GM19324 (cell line): ENCODE results near the gene FMO1.
A peak's percentile ranks its signal among the peaks of the same experiment; 100 is the strongest.
"Not testable (repeated sequence)": the region's sequence is repeated elsewhere in the genome, so short reads cannot be mapped to it uniquely, and the experiment has no call there.

ENCODE experiments used
- ATAC-seq: cut with Tn5 transposase; IDR thresholded peaks from one replicate; pipeline ENCODE4 v1.9.1; 2021; ENCODE audit warnings: mild to moderate bottlenecking, moderate library complexity; ENCODE audit not compliant: unreplicated experiment, low FRiP score

FMO1 gene

DNA sequence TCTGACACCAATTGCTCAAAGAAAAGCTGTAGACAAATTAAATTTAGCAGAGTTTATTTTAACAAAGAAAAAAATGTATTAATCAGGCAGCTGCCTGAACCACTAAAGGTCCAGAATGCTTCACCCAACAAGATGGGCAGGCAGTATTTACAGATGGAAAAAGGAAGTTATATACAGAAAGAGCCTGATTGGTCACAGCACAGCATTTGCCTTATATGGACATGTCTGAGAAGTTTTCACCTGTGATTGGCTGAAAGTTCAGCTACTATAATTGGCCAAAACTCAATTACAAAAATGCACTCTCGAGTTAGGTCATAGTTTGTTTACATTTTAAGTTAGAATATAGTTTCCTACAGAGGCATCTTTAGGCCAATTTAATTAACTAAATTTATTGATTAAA, 15.1 kb upstream of the FMO1 start:
- ATAC-seq = no peak

DNA sequence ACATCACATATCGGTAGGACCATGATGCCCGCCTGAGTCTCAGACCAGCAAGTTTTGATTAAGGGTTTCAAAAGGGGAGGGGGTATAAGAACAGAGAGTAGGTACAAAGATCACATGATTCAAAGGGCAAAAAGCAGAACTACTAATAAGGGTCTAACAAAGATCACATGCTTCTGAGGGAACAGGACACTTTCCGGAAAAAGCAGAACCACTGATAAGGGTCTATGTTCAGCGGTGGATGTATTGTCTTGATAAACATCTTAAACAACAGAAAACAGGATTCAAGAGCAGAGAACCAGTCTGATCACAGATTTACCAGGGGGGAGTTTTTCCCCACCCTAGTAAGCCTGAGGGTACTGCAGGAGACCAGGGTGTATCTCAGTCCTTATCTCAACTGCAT, 12.1 kb upstream of the FMO1 start:
- ATAC-seq = not testable (repeated sequence)

DNA sequence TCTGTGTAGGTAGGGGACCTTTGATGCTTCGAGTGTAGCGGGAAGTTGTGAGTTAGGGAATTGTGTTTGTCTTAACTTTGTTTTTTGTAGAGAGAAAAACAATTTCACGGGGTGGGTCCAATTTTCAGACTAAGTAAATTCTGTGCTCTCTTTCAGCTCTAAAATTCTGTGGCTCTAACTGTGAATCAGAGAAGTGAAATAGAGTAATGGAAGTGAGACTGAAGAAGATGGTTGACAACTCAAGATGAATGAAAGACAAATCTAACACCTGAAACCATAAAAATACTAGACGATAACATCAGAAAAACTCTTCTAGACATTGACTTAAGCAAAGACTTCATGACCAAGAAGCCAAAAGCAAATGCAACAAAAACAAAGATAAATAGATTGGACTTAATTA, 4.4 kb upstream of the FMO1 start:
- no peak for ATAC-seq

DNA sequence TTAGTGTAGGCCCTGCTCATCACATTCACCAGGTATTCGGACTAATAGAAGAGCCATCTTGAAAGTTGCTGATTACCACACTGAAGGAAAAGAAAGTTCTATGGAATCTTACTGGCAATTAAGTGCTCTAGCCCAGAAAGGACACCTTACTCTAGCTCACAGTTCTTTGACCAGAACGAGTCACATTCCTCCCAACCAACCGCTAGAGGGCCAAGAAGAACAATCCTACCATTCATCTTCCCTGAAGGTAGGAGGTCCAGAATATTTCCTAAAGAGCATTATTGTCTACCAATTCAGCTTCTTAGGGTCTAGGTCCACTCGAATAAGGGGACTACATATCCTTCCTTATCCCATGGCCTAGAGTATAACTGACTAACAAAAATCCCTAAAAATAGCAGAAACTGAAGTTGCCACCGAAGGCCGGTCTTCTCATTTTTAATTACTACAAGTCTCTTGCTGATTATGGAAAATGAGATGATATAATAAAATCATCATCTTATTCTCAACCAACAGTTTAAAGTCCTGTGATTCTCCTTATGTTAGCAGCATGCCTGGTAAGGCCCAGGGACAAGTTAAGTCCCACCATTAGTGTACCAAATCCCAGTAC, 2.7 kb upstream of the FMO1 start:
- ATAC-seq = peak; percentile 62

DNA sequence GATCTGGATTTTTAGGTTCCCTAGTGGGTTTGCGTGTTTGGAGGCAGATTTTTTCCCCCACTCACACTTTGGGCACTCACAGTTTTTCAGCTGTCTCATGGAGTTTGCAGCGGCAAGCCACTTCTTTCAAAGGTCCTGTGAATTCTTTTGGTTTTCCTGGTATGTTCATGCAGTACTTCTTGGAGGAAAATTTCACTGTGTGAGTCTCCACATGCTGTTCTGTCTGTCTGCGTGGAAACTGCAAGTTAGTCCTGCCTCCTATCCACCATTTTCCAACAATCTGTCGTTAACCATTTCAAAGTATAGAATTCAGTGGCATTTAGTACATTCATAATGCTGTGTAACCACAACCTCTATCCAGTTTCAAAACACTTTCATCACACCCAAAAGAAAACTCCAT, 793 bp upstream of the FMO1 start:
- ATAC-seq = no peak

DNA sequence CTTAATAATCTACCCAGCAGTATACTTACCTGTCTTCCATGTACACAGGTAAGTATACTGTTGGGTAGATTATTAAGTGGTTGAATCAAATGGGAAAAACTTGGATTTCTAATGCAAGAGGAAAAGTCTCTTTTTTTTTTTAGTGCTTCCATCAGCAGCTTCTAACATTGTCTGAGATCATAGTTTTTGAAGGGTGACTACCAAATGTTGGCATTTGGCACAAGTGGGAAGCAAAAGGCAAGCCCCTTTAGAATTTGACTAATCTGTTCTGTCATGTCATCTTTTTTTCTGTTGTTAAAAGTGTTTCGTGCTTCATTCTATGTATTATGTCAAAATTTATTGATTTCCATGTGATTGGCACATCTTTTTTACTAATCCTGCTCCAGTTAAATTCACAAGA, 547 bp downstream of the FMO1 start:
- ATAC-seq = no peak

DNA sequence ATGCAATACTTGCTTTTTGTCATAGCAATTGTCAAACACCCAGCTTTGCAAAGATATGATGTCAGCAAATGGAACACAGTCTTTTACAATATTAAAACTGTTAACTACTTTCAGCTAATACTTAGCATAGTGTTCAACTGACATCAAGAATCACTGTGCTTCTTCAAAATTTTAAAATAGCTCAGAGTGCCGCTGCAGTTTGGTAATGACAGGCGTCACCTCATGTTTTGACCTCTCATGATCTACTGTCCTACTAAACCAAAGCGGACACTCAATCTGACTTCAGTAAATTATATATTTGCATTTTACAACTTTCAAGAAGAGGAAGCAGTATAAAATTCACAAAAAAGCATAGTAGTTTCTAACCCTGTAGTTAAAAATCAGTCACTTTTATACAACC, 2.0 kb downstream of the FMO1 start:
- ATAC-seq = no peak

DNA sequence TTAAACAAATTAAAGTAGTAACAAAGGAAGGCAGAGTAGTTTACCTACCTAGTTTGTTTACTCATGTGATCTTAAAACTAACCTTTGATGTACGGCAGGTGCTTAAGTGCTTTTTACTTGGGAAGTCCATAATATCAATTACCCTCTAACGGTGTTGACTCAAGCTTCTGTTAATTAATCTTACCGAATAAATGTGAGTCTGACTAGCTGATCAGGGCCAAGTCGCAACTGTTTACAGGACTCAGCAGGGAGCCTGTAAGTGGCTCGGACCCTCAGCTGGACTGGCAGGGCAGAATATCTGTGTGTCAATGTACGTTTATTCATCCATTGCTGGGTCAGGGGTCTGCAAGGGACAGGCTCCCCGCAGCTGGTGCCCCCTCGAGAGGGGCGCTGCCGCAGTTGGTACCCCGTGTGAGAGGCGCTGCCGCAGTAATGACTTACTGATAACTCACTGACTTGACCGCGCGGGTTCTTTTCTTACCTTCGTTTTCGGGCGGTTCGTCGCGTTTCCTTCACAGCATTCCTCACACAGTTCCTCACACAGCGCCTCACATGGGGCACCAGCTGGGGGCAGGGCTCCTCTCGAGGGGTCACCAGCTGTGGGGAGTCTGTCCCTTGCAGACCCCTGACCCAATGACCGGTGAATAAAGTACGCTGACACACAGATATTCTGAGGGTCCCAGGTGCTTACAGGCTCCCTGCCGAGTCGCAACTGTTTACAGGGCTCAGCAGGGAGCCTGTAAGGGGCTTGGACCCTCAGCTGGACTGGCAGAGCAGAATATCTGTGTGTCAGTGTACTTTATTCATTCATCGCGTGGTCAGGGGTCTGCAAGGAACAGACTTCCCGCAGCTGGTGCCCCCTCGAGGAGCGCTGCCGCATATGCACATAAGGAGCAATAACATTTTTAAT, 3.0 kb downstream of the FMO1 start:
- ATAC-seq = peak; percentile 52

DNA sequence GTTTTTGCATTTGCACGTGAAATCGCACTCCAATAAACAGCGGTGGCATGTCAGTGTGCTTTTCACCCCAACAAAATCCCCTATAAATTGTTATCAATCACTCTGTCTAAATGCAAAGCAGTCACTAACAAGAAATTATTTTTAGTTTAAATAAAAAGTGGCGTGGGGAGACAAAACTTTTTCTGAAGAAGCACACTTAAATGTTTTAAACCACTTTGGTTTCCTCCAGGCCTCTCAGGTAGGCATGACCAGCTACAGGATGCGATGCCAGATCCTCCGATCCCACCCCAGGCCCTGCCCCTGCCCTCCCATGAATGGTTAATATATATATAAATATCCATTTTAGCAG, 3.6 kb downstream of the FMO1 start:
- ATAC-seq = no peak

DNA sequence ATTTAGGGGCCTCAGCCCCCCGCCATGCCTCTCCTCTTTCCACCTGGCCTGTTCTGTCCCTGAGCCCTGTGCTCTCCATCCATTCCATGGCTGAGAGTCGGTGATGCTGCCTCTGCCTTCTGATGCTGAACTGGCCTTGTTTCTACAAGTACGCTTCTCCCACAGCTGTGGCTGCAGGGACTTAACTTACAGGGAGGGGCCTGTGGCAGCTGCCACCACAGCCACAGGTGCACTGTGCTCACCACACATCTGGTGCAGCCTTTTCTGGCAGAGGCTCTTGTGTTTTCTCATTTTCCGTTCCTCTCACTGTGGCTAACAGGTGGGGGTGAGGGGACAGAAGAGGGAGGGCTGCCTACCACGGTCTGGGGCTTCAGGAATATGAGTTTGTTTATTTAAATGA, 4.2 kb downstream of the FMO1 start:
- ATAC-seq = peak; percentile 87

DNA sequence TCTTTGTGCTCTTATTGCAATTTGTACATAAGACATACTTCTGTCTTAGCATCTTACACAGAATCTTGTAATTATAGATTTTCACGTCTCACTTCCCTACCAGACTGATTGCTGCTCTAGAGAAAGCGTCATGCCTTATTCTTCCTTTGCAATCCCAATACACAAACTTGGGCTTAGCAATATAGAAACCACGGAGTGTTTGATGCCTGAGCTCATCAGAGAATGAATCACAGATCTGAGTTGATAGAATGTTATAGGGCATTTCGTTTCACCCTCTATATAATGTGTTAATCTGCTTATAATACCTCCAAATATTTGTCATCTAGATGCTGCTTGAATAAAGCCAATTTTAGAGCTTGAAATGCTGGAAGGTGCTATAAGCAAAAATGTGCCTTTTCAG, 6.6 kb downstream of the FMO1 start:
- ATAC-seq = no peak

DNA sequence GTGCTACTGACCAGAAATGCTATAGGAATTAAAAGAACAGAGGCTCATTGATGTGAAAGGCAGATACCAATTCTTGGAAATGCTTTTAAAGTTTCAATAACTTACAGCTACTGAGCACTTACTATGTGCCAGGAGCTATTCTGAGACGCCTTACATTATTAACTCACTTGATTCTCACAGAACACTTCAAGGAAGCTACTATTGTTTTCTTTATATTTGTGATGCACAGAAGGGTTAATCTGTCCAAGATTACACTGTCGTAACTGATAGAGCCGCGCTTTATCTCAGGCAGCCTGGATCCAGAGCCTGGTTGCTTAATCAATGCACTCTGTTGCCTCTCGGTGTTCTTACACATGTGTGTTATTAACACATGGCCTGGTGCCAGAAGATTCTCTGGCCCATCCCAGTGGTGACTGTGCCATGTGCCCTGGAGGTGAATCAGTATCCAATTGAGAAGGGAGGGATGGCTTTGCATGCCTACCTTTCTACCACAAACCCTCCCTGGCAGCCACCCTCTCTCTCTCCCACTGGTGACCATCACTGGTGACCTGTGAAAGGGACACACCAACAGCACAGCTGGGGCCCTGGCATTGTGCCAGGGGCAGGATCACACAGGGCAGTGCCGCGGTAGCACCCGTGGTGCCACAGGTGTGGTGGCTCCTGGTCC, 8.8 kb downstream of the FMO1 start:
- no peak for ATAC-seq

DNA sequence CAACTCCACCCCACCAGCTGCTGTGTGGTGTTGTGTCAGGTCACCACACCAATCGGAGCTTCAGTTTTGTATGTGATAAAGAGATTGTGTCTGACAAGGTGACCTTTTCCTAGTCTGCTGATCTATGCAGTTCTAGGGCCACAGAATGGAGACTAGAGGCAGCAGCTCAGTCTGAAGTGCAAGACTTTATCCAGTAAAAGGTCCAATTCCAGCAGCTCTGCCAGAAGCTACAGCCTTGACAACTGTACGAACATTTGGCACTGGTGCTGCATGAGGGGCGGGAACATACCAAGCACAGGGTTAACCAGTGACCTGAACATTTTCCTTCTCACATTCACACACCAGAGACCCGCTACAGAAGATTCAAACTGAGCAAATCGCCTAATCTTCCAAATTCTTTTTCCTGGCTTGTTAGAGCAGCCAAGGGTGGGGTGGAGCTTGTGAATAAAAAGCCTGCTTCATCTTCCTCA, 9.3 kb downstream of the FMO1 start:
- no peak for ATAC-seq

DNA sequence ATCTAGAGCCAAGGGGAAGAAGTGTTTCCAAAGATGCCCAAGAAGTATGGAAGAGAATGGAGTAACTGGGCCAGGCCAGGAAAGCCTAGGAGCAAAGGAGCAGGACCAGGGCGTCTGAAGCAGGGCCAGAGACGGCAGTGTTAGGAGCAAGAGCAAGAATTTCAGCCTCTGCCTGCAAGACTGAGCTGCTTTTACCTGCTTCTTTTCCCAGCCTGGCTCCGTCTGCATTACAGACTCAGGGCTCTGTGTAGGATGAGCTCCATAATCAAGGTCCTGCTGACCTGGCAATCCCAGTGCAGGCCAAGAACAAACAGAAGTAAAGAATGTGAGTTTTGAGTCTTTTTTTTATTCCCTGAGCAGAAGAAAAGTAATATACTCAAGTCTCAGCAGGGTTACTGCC, 10.1 kb downstream of the FMO1 start:
- no peak for ATAC-seq

DNA sequence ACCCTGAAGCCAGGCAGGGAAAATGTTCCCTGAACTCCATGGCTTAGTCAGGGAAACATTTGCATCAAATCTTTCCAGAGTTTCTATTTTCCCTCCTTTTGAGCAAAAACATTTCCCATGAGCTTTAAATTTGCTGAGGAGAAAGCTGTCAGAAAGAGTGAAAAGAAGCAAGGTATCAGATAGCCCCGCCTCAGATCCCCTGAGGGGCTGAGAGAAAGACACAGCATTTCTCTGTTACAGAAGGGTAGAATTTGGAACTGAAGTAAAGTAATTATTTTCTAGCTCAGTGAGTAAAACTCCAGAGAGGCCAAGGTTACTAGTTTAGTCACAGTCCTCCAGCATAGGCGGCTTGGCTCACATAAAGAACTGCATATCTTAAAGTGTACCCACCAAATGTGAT, 10.6 kb downstream of the FMO1 start:
- ATAC-seq = no peak

DNA sequence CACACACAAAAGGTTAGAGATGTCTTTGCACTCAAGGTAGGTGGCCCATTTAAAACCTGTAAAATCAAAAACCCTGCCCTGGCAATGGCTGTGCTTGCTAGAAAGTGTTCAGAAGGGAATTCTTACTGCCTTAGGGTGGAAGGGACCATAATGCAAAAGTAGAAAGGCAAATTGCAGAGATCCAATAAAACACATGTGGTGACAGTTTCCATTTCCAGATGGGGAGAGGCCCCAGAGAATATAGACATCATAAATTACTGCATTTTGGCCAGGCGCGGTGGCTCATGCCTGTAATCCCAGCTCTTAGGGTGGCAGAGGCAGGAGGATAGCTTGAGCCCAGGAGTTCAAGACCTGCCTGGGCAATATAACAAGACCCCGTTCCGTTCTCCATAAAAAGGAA, 13.0 kb downstream of the FMO1 start:
- ATAC-seq = no peak

DNA sequence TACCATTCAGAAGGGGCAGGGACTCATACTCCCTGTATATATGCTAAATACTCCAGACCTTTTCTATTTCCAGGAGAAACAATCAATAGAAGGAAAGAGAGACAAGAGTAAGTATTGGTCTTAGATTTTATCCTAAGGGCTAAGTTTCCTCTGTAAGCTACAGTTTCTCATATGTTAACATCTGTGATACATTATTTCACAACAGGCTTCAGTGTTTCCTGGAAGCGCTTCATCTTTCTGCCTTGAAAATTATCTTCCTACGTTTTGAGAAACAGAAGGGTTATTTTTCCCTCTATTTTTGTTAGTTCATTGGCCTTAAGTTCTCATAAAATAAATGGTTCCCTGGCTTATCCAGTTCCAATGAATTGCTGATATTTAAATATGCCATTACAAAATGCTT, 15.6 kb downstream of the FMO1 start:
- ATAC-seq = no peak

DNA sequence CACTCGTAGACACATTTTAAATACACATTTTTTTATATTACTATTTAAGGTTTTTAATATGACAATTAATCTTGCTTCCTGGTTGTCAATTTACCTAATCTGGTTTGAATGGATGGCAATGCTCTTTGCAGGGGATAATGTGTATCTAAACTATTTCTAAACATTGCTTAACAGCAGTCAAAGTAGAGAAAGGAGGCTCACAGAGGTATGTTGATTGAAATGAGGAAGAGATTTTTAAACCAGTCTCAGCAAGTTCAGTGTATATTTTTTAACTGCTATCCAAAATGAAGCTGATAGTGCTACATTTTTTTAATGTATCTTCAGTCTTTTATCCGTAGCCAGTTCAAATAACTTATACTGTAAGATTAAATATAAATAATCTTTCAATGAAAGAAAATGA, 17.4 kb downstream of the FMO1 start:
- no peak for ATAC-seq

DNA sequence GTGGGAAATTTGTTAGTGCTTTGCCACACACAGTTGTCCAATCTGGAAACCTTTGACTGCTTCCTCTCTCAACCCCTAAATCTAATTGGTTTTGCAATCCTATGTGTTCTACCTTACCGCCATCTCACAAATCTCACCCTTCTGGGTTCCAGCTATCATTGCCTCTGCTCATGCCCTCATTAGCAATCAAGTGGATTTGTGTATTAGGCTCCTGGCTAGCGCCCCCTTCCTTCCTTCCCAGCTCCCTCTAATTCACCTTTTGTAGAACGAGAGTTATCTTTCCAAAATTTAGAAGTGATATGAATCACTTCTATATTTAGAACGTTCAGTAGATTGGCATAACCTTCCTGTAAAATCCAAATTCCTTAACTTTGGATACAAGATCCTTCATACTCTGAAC, 18.6 kb downstream of the FMO1 start:
- ATAC-seq = no peak

DNA sequence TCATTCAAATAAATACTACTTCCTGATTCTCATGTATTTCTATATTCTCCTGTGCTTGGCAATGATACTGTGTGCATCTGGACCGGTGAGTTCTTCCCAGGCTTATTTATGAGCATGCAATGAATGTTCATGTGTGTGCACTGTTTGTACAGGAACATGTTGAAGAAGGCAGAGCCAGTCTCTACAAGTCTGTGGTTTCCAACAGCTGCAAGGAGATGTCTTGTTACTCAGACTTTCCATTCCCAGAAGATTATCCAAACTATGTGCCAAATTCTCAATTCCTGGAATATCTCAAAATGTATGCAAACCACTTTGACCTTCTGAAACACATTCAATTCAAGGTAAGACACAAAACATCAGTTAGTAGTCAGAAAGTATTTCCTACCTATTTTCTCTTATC, 19.1 kb downstream of the FMO1 start:
- ATAC-seq = no peak

DNA sequence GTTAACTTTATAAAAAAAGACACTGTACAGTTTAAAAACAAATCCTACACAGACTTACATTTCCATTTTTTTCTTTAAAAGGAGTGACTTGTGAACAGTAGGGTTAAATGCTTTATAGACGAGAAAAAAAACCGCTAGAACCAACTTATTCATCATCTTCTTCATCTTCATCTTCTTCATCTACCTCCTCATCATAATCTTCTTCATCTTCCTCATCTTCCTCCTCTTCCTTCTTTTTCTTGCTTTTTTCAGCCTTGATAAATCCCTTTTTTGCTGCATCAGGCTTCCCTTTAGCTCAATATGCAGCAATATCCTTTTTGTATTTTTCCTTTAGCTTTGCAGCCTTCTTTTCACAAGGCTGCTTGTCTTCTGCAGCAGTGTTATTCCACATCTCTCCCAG, 22.5 kb downstream of the FMO1 start:
- ATAC-seq = no peak

DNA sequence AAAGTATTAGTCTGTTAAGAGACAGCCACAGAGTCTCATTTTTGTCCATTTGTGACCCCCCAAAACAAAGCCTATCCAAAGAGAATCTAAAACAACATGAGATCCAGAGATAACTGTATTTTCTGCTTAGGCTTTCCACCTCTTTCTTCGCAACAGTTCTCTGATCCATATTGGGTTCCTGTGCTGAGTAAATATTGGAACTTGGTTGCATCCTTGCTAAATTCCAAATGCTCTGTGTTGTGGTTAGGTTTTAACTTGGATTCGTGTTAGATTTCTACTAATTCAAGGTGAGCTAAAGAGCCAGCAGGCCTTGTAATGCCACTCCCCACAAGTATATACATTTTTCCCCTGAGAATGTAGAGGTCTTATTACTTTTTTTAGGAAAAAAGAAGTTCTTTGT, 29.2 kb downstream of the FMO1 start:
- ATAC-seq = no peak
